ENCODE measurements around the gene LBHD2.

GRCh38 chr14:103107455-103107854 is 23.4 kb downstream of the LBHD2 start:
- no peak for TF ChIP-seq CTCF (IDR thresholded peaks at IDR 0.05; ENCODE audit: insufficient read depth, low read length)
- no peak for TF ChIP-seq REST (IDR thresholded peaks at IDR 0.05; ENCODE audit: insufficient replicate concordance, low read depth)
- no peak for TF ChIP-seq POLR2AphosphoS5 (IDR thresholded peaks at IDR 0.05; ENCODE audit: low read depth)
- no peak for TF ChIP-seq GABPA (IDR thresholded peaks at IDR 0.05; ENCODE audit: low read depth)
- no peak for TF ChIP-seq SPI1 (IDR thresholded peaks at IDR 0.05; ENCODE audit: borderline replicate concordance, low read depth)

All from HL-60 (cell line).